Epithelial cell of esophagus (primary cell): ENCODE results near the gene TMEM18.

ENCODE experiments used
- DNase-seq: peaks from one replicate; pipeline ENCODE4 v3.0.0; 2010; ENCODE audit warnings: low read depth
- H3K4me3 ChIP-seq: 2 replicates; pipeline ENCODE4 v1.5.1; 2011; ENCODE audit warnings: mild to moderate bottlenecking, low read length, control low read depth
- TF ChIP-seq, protein P1 (sequence below): IDR thresholded peaks from 2 replicates; pipeline ENCODE4 v1.5.1; 2011; ENCODE audit warnings: low read depth, mild to moderate bottlenecking, low read length, control low read depth, inconsistent platforms; ENCODE audit not compliant: insufficient read depth; ENCODE audit errors: missing control alignments

TMEM18 gene

DNA sequence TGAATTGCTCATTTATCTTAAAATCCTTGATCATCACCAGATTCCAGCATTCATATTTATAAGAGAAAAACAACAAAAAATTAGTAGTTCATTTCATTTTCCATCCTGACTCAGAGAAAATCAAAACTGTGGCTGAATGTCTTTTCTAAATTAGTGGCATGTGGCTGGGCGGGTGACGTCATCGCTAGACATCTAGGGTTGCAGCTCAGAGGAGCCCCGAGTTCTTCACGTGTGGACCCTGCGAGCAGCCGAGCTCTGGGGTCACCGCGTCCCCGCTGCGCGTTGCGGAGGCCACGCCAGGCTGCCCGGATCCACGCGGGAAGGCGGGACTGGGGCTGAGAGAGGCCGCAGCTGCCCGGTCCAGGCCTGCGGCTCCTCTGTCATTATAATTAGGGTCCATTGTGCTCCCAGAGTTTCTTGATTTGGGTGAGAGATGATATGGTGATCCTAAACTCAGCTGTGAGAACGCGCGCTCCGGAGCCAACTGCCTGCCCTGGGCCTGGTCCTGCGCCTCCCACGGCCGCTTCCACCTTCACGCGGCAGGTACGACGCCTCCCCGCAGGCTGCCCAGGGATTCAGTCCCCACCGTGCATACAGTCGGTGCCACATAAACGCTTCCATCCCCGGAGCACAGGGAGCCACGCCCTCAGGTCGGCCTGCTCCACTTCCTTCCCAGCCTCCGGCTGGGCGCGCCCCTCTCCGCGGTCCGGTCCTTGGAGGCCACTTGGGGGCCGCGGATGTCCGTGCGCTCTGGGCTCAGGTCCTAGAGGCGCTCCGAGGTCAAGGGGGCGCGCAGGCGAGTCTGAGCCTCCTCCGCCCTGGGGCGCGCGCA is 56.5 kb downstream of the TMEM18 start:
- DNase-seq: no peak
- TF ChIP-seq, protein P1, sequence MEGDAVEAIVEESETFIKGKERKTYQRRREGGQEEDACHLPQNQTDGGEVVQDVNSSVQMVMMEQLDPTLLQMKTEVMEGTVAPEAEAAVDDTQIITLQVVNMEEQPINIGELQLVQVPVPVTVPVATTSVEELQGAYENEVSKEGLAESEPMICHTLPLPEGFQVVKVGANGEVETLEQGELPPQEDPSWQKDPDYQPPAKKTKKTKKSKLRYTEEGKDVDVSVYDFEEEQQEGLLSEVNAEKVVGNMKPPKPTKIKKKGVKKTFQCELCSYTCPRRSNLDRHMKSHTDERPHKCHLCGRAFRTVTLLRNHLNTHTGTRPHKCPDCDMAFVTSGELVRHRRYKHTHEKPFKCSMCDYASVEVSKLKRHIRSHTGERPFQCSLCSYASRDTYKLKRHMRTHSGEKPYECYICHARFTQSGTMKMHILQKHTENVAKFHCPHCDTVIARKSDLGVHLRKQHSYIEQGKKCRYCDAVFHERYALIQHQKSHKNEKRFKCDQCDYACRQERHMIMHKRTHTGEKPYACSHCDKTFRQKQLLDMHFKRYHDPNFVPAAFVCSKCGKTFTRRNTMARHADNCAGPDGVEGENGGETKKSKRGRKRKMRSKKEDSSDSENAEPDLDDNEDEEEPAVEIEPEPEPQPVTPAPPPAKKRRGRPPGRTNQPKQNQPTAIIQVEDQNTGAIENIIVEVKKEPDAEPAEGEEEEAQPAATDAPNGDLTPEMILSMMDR: no peak
- no peak overlapping the region for H3K4me3 ChIP-seq

DNA sequence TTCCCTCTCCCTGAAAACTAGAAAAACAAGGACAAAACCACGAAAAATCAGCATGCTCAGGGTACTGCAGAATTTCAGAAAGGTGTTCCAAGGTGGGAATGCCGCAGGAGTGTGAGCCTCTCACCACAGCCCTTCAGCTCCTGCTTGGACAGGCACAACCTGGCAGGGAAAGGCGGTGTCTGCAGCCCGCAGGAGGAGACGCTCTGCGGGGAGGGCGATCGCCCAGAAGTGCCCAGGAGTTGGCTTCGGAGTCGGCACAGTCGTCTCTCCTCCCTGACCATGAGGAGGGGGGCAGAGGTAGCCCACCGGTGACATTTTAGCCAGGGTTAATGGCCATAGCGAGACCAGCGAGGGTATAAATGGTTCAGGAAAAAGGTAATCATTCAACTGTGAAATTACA is 57.2 kb downstream of the TMEM18 start:
- TF ChIP-seq, protein P1: no peak
- DNase-seq: no peak
- H3K4me3 ChIP-seq: no peak overlapping the region

DNA sequence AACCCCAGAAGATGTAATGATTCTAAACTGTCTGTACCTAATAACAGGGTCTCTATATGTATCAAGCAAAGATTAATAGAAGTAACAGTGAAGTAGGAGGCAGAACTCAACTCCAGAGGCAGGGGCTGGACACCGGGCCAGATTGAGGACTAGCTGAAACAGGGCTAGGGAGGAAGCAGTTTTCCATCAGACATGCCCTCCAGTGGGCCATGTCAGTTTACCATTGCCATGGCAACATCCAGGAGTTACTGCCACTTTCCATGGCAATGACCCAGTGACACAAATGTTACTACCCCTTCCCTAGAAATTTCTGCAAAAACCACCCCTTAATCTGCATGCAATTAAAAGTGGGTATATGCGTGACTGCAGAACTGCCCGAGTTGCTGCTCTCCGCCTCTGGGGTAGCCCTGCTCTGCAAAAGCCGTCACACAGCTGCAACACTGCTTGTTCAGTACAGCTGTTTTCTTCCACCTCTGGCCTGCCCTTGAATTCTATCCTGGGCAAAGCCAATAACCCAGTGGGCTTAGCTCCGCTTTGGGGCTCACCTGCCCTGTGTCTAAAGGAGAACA is 58.7 kb downstream of the TMEM18 start:
- no peak for DNase-seq
- H3K4me3 ChIP-seq: no peak overlapping the region
- TF ChIP-seq, protein P1: no peak

DNA sequence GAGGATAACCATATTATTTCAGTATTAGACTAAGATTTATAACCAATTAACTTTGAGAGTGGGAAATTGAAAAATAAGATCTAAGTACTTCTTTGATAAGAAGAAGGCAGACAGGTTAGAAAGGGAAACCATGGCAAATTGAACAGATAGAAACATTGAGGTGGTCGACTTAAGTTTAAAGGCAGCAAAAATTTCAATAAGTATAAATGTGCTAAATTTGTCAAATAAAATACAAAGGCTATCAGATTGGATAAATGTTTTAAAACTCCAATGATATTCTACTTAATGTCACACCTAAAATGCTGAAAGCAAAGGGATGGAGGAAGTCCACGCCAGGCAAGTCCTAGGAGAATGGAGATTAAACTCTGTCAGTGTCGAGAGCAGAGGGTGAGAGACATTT is 59.2 kb downstream of the TMEM18 start:
- DNase-seq: no peak
- TF ChIP-seq, protein P1: no peak
- no peak overlapping the region for H3K4me3 ChIP-seq
